IMR-90 (cell line): ENCODE results near the gene PLD5. TPM values are rescaled to one million over a fixed set of nuclear protein-coding genes. Genes with fewer than 3 reads are reported as not detected.

Experiments
- ATAC-seq: fragments of 200-7000 bp; cut with Tn5 transposase; 2 replicates; pipeline ENCODE4 v1.9.1; 2020; ENCODE audit warnings: low read depth, mild to moderate bottlenecking, moderate library complexity
- BruUV-seq: library from RNA; stranded (reverse); fragments of 400-500 nt; replicated peaks from 2 replicates; lab custom pipeline; 2021; lab: Mats Ljungman, UMichigan
- CTCF ChIA-PET: fragments of 300-600 bp; formaldehyde crosslinking; extraction: SDS; loops from one replicate; lab custom pipeline; 2021; ENCODE audit warnings: antibody characterized with exemption; lab: Yijun Ruan, JAX
- POLR2A ChIA-PET: fragments of 300-600 bp; sonication (Branson Sonifier 250); formaldehyde crosslinking; loops from one replicate; lab custom pipeline; 2022; ENCODE audit warnings: antibody characterized with exemption; ENCODE audit not compliant: unreplicated experiment; lab: Charles Lee
- DNase-seq: peaks from one replicate; pipeline ENCODE4 v3.0.0; 2013
- H2AFZ ChIP-seq: replicated peaks from 2 replicates; pipeline ENCODE3; 2013; ENCODE audit warnings: low read length, mild to moderate bottlenecking; ENCODE audit not compliant: poor library complexity
- H2AK5ac ChIP-seq: 2 replicates; pipeline ENCODE4 v1.6.1; 2013; ENCODE audit warnings: low read depth, low read length, inconsistent platforms
- H2AK9ac ChIP-seq: replicated peaks from 2 replicates; pipeline ENCODE3; 2013; ENCODE audit warnings: mild to moderate bottlenecking, low read depth, low read length, moderate library complexity; ENCODE audit not compliant: poor library complexity
- H2BK120ac ChIP-seq: 2 replicates; pipeline ENCODE4 v1.6.1; 2013; ENCODE audit warnings: low read depth, low read length, inconsistent platforms
- H2BK15ac ChIP-seq: 3 replicates; pipeline ENCODE4 v1.6.1; 2013; ENCODE audit warnings: low read depth, low read length, inconsistent platforms
- H2BK20ac ChIP-seq: 2 replicates; pipeline ENCODE4 v1.6.1; 2013; ENCODE audit warnings: low read depth, mild to moderate bottlenecking, inconsistent platforms, low read length, moderate library complexity
- H2BK5ac ChIP-seq: 2 replicates; pipeline ENCODE4 v1.6.1; 2013; ENCODE audit warnings: mild to moderate bottlenecking, low read depth, low read length, inconsistent platforms; ENCODE audit not compliant: poor library complexity, severe bottlenecking
- H3K14ac ChIP-seq: replicated peaks from 2 replicates; pipeline ENCODE4 v1.6.1; 2013; ENCODE audit warnings: low read depth, low read length, inconsistent platforms
- H3K18ac ChIP-seq: 2 replicates; pipeline ENCODE4 v1.6.1; 2013; ENCODE audit warnings: low read depth, low read length, control low read depth
- H3K23ac ChIP-seq: 2 replicates; pipeline ENCODE4 v1.6.1; 2013; ENCODE audit warnings: low read depth, low read length, inconsistent platforms
- H3K27ac ChIP-seq: 2 replicates; pipeline ENCODE4 v1.5.1; 2013; ENCODE audit warnings: mild to moderate bottlenecking, control low read depth, low read length; ENCODE audit not compliant: insufficient read depth
- H3K27me3 ChIP-seq: 2 replicates; pipeline ENCODE4 v1.6.1; 2013; ENCODE audit warnings: low read length; ENCODE audit not compliant: control insufficient read depth, insufficient read depth
- H3K36me3 ChIP-seq: 2 replicates; pipeline ENCODE4 v1.6.1; 2013; ENCODE audit warnings: low read length, mixed read lengths; ENCODE audit not compliant: control insufficient read depth, insufficient read depth
- H3K4ac ChIP-seq: 2 replicates; pipeline ENCODE4 v1.6.1; 2013; ENCODE audit warnings: low read depth, low read length, inconsistent platforms
- H3K4me1 ChIP-seq: 2 replicates; pipeline ENCODE4 v1.6.1; 2013; ENCODE audit warnings: low read length, mixed read lengths; ENCODE audit not compliant: control insufficient read depth, insufficient read depth
- H3K4me2 ChIP-seq: 2 replicates; pipeline ENCODE4 v1.6.1; 2013; ENCODE audit warnings: low read depth, mild to moderate bottlenecking, control low read depth, low read length, moderate library complexity
- H3K4me3 ChIP-seq: 2 replicates; pipeline ENCODE4 v1.5.1; 2013; ENCODE audit warnings: low read depth, mild to moderate bottlenecking, control low read depth, low read length, moderate library complexity; ENCODE audit not compliant: insufficient read depth
- H3K56ac ChIP-seq: 2 replicates; pipeline ENCODE4 v1.6.1; 2013; ENCODE audit warnings: low read length, inconsistent platforms; ENCODE audit not compliant: insufficient read depth; ENCODE audit errors: extremely low read depth
- H3K79me1 ChIP-seq, 2 experiments: 2 replicates each; pipeline ENCODE4 v1.6.1; 2013; ENCODE audit warnings: low read length in 2 of 2, inconsistent platforms in 1 of 2, low read depth in 1 of 2
- H3K9ac ChIP-seq: 2 replicates; pipeline ENCODE4 v1.6.1; 2013; ENCODE audit warnings: low read depth, low read length, control low read depth
- H3K9me1 ChIP-seq: 2 replicates; pipeline ENCODE4 v1.6.1; 2013; ENCODE audit warnings: low read length, inconsistent platforms; ENCODE audit not compliant: insufficient read depth
- H3K9me3 ChIP-seq: 2 replicates; pipeline ENCODE4 v1.6.1; 2013; ENCODE audit warnings: low read length; ENCODE audit not compliant: control insufficient read depth, insufficient read depth
- H4K20me1 ChIP-seq: 2 replicates; pipeline ENCODE4 v1.6.1; 2013; ENCODE audit warnings: low read length, inconsistent platforms; ENCODE audit not compliant: insufficient read depth
- H4K5ac ChIP-seq: 2 replicates; pipeline ENCODE4 v1.6.1; 2013; ENCODE audit warnings: mild to moderate bottlenecking, low read depth, low read length, control low read depth
- H4K8ac ChIP-seq, 2 experiments: 2 replicates each; pipeline ENCODE4 v1.6.1; 2013; ENCODE audit warnings: low read depth in 2 of 2, low read length in 2 of 2, control low read depth in 1 of 2, inconsistent platforms in 1 of 2
- H4K91ac ChIP-seq: 2 replicates; pipeline ENCODE4 v1.6.1; 2013; ENCODE audit warnings: low read depth, low read length, inconsistent platforms; ENCODE audit not compliant: insufficient read depth
- CEBPB ChIP-seq: IDR thresholded peaks from 2 replicates; pipeline ENCODE4 v1.6.1; 2012; ENCODE audit warnings: low read depth, low read length, improper control_type of control experiment
- CHD1 ChIP-seq: IDR thresholded peaks from 2 replicates; pipeline ENCODE4 v1.6.1; 2012; ENCODE audit warnings: low read depth, low read length, improper control_type of control experiment
- MAFK ChIP-seq: IDR thresholded peaks from 2 replicates; pipeline ENCODE4 v1.6.1; 2012; ENCODE audit warnings: low read depth, low read length, improper control_type of control experiment
- POLR2A ChIP-seq: IDR thresholded peaks from 2 replicates; pipeline ENCODE4 v1.6.1; 2012; ENCODE audit warnings: mild to moderate bottlenecking, low read depth, low read length
- RAD21 ChIP-seq: IDR thresholded peaks from 2 replicates; pipeline ENCODE4 v1.6.1; 2012; ENCODE audit warnings: low read length, improper control_type of control experiment
- RCOR1 ChIP-seq: IDR thresholded peaks from 2 replicates; pipeline ENCODE4 v1.6.1; 2012; ENCODE audit warnings: mild to moderate bottlenecking, low read length, improper control_type of control experiment; ENCODE audit not compliant: insufficient replicate concordance
- SMC3 ChIP-seq: fragments of 150-350 bp; IDR thresholded peaks from 2 replicates; pipeline ENCODE4 v1.6.1; 2016; ENCODE audit warnings: low read depth, mild to moderate bottlenecking, antibody characterized with exemption, low read length, moderate library complexity
- WGBS, 2 experiments: methylation state at CpG; one replicate each; pipeline versions ENCODE4 v1.1.5 to v1.1.7; 2013; ENCODE audit warnings: missing lambda C conversion rate in 2 of 2; ENCODE audit not compliant: insufficient read length in 1 of 2; ENCODE audit errors: extremely low coverage in 2 of 2; 5-methylcytosine and 5-hydroxymethylcytosine counted together
- dilution Hi-C: fragments of 300-500 bp; cut with HindIII; formaldehyde crosslinking; loops from one replicate; pipeline ENCODE4 v1.14.3; 2018; ENCODE audit warnings: low sequenced_read_pairs; ENCODE audit not compliant: unreplicated experiment
- in situ Hi-C: fragments of 300-500 bp; cut with MboI; formaldehyde crosslinking; loops from 3 replicates; pipeline ENCODE4 v1.14.3; 2019; ENCODE audit warnings: low sequenced_read_pairs, inconsistent platforms, mixed read lengths
- intact Hi-C: fragments of 100-400 bp; cut with micrococcal nuclease; formaldehyde crosslinking; loops from 2 replicates; pipeline ENCODE4 v1.10.0; 2022
- polyA plus RNA-seq, 3 experiments: library from polyadenylated mRNA; depleted of rRNA; stranded (reverse); fragments of >200 nt; gene quantifications; 2 replicates each; pipeline ENCODE4 v1.2.3, GENCODE V29; 2012; ENCODE audit warnings: low replicate concordance in 1 of 3
- total RNA-seq: library from RNA; depleted of rRNA; stranded (reverse); fragments of >200 nt; gene quantifications from 2 replicates; pipeline ENCODE4 v1.2.3, GENCODE V29; 2012
- TF ChIP-seq, protein P1 (sequence below): conservative IDR thresholded peaks from 2 replicates; pipeline ENCODE4 v1.5.1; 2012; ENCODE audit warnings: mild to moderate bottlenecking, low read depth, low read length, improper control_type of control experiment
- TF ChIP-seq, protein P2 (sequence below): fragments of 150-350 bp; IDR thresholded peaks from 2 replicates; pipeline ENCODE4 v1.6.1; 2016; ENCODE audit warnings: low read depth, mild to moderate bottlenecking, low read length, moderate library complexity, borderline replicate concordance

The PLD5 gene
- total and polyA plus RNA-seq, 2 of the 4 experiments (the other 2 are of a cell fraction) = not detected

DNA sequence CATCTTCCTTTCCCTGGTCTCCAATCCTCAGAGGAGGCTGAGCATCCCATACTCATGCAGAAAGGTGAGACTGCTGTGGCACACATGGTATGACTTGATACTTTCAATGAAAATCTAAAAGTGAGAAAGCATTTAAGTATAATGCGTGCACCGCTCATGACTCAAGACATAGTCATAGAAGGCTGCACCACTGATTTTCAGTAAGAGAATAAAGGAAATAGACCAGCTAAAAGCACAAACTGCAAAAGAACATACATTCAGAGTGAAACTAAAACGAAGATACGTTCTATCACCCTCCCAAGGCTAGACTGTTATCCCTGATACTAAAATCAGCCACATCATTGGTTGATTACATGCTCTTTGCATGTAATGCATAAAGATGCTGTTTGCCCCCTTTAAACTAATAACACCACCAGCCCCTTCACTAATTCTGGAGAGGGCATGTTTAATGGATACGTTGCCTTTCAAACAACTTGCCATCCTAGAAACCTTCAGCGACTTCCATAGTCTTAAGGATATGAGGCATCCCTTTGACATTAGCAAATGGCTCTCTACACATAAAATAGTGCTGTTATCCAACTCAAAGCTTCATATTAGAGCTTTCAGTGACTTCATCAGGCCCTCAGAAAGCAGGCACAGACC is 2.1 kb downstream of the PLD5 start:
- H3K27ac ChIP-seq = no peak overlapping the region
- H2AK5ac ChIP-seq = no peak overlapping the region
- no peak overlapping the region for H3K9ac ChIP-seq
- no peak overlapping the region for H3K4me2 ChIP-seq
- H3K14ac ChIP-seq = no peak overlapping the region
- H3K4me1 ChIP-seq = no peaks in the 10 kb centered on the region
- no TSS peak for BruUV-seq
- POLR2A ChIA-PET = no interaction called here
- no peak overlapping the region for H3K23ac ChIP-seq
- dilution Hi-C loops (no loop called here), in situ Hi-C loops (no loop called here), intact Hi-C loops (no loop called here)
- H3K56ac ChIP-seq = no peak overlapping the region
- H2AFZ ChIP-seq = no peak overlapping the region
- WGBS, 2 experiments = no CpG with 5 or more reads among the region's 6 CpGs
- no peaks in the 10 kb centered on the region for H3K9me1 ChIP-seq
- H2BK120ac ChIP-seq = no peak overlapping the region
- H3K4me3 ChIP-seq = no peak overlapping the region
- ATAC-seq = no peak
- no peak overlapping the region for H4K5ac ChIP-seq
- H2BK5ac ChIP-seq = no peak overlapping the region
- no peak overlapping the region for H4K91ac ChIP-seq
- DNase-seq = no peak
- peaks cover 24% of the 10 kb centered on the region for H3K27me3 ChIP-seq
- H3K36me3 ChIP-seq = no peaks in the 10 kb centered on the region
- H3K79me1 ChIP-seq = no peaks in the 10 kb centered on the region
- no peak overlapping the region for H3K18ac ChIP-seq
- H2AK9ac ChIP-seq = no peak overlapping the region
- no peak overlapping the region for H2BK20ac ChIP-seq
- H3K4ac ChIP-seq = no peak overlapping the region
- no peaks in the 10 kb centered on the region; the same call in 1 of the 2 replicates for H3K9me3 ChIP-seq
- CTCF ChIA-PET = interaction anchor here (0.6 kb wide), 1 partner anchor 45 kb away, joined by 3 read pairs; no protein-coding TSS in a partner anchor
- no peak overlapping the region for H4K8ac ChIP-seq
- H2BK15ac ChIP-seq = no peak overlapping the region
- H4K20me1 ChIP-seq = no peaks in the 10 kb centered on the region
- TF ChIP-seq CHD1 (no peak), CEBPB (no peak), MAFK (no peak), POLR2A (no peak), RCOR1 (no peak), RAD21 (no peak), SMC3 (no peak)
- TF ChIP-seq, protein P1, sequence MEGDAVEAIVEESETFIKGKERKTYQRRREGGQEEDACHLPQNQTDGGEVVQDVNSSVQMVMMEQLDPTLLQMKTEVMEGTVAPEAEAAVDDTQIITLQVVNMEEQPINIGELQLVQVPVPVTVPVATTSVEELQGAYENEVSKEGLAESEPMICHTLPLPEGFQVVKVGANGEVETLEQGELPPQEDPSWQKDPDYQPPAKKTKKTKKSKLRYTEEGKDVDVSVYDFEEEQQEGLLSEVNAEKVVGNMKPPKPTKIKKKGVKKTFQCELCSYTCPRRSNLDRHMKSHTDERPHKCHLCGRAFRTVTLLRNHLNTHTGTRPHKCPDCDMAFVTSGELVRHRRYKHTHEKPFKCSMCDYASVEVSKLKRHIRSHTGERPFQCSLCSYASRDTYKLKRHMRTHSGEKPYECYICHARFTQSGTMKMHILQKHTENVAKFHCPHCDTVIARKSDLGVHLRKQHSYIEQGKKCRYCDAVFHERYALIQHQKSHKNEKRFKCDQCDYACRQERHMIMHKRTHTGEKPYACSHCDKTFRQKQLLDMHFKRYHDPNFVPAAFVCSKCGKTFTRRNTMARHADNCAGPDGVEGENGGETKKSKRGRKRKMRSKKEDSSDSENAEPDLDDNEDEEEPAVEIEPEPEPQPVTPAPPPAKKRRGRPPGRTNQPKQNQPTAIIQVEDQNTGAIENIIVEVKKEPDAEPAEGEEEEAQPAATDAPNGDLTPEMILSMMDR = no peak
- TF ChIP-seq, protein P2, sequence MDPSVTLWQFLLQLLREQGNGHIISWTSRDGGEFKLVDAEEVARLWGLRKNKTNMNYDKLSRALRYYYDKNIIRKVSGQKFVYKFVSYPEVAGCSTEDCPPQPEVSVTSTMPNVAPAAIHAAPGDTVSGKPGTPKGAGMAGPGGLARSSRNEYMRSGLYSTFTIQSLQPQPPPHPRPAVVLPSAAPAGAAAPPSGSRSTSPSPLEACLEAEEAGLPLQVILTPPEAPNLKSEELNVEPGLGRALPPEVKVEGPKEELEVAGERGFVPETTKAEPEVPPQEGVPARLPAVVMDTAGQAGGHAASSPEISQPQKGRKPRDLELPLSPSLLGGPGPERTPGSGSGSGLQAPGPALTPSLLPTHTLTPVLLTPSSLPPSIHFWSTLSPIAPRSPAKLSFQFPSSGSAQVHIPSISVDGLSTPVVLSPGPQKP = no peak
